Fibroblast of mammary gland (primary cell): Measurements from ENCODE around the gene S100A10.
A peak's percentile ranks its signal among the peaks of the same experiment; 100 is the strongest.

Experiments used
- DNase-seq: peaks from one replicate; pipeline ENCODE4 v3.0.0-alpha.2; 2010; ENCODE audit warnings: low read depth
- H3K4me3 ChIP-seq: 2 replicates; pipeline ENCODE4 v1.5.1; 2011; ENCODE audit warnings: low read depth, mild to moderate bottlenecking, low read length, moderate library complexity; ENCODE audit not compliant: control insufficient read depth
- TF ChIP-seq, protein P1 (sequence below): conservative IDR thresholded peaks from 2 replicates; pipeline ENCODE4 v1.5.1; 2011; ENCODE audit warnings: low read depth, low read length, inconsistent platforms; ENCODE audit not compliant: control insufficient read depth, insufficient read depth

The S100A10 gene

DNA sequence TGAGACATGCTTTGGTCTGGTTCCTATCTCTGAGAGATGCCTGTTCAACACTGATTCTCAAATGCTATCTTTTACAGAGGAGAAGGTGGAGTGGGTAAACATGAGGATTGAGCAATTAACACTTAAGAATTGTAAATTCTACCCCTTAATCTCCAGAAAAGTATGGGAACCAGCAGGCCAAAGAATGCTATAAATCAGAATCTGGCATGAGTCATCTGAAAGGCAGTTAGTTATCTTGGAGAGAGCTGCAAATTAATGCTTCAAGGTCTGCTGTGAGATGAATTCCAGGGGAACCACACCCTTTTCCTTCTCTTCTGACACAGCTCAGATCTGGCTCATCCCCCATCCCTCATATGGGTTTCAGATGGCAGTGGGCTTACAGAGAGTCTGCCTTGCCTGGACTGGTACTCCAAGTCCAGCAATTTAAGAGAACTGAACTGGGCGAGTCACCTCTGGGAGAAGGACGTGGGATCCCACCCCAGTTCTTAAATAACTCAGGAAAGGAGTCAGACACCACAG, 5.2 kb downstream of the S100A10 start:
- H3K4me3 ChIP-seq: peak overlapping the region; percentile 30
- TF ChIP-seq, protein P1, sequence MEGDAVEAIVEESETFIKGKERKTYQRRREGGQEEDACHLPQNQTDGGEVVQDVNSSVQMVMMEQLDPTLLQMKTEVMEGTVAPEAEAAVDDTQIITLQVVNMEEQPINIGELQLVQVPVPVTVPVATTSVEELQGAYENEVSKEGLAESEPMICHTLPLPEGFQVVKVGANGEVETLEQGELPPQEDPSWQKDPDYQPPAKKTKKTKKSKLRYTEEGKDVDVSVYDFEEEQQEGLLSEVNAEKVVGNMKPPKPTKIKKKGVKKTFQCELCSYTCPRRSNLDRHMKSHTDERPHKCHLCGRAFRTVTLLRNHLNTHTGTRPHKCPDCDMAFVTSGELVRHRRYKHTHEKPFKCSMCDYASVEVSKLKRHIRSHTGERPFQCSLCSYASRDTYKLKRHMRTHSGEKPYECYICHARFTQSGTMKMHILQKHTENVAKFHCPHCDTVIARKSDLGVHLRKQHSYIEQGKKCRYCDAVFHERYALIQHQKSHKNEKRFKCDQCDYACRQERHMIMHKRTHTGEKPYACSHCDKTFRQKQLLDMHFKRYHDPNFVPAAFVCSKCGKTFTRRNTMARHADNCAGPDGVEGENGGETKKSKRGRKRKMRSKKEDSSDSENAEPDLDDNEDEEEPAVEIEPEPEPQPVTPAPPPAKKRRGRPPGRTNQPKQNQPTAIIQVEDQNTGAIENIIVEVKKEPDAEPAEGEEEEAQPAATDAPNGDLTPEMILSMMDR: no peak
- peak; percentile 79 for DNase-seq

DNA sequence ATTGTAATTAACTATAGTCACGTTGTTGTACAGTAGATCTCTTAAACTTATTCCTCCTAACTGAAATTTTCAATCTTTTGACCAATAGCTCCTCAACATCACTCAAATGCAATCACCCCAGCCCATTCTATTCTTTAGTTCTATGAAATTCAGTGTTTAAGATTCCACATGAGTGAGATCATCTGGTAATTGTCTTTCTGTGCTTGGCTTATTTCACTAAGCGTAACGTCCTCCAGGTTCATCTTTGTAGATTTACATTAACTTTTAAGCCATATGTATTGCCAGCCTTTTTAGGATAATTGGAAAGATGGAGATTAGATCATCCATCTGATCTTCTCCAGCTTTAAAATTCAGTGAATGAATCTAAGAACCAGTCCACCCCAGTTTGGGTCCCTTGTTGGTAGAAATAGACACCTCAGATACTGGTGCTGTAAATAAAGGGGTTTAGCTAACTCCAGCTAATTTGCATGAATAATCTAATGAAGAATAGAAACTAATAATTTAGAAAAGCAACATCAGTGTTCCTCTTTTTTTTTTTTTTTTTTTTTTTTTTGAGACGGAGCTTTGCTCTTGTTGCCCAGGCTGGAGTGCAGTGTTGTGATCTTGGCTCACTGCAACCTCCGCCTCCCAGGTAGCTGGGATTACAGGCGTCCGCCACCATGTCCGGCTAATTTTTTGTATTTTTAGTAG, 7.0 kb downstream of the S100A10 start:
- no peak for DNase-seq
- TF ChIP-seq, protein P1: no peak

DNA sequence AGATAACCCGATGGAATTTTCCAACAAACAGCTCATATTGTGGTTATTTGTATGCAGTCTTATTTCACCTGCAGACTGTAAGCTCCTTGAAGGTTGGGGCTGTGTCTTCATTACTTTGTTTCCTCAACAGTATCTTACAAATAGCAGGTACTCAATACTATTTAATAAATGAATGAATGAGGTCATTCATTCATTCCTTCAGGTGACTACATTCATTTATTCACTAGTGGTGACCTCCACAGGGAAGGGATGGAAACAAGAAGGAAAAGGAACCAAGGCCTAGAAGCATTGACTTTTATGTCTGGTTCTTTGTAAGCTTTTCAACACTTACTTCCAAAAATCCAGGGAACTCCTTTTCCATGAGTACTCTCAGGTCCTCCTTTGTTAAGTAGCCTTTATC, 7.9 kb downstream of the S100A10 start:
- no peak for DNase-seq
- TF ChIP-seq, protein P1: no peak
- no peak overlapping the region for H3K4me3 ChIP-seq

More for the DNA sequence above, 7.0 kb downstream of the S100A10 start:
- no peak overlapping the region for H3K4me3 ChIP-seq

DNA sequence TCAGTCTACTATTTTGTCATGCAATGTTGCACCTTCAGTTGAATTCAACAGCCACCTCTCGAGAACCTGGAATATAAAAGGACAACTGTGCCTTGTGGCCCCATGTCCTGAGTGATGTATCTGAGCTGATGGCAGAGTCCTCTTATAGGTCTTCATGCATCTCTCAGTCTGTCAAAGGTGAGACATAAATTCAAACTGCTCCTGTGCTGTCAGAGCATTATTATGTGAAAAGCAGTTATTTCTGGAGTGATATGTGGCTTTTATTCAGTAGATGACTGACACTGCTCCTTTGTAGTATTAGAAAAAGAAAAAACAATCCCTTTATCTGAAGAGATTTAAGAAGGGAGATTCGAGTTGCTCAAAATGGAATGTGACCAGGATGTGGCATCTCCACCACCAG, 8.4 kb downstream of the S100A10 start:
- TF ChIP-seq, protein P1: no peak
- DNase-seq: no peak
- no peak overlapping the region for H3K4me3 ChIP-seq

DNA sequence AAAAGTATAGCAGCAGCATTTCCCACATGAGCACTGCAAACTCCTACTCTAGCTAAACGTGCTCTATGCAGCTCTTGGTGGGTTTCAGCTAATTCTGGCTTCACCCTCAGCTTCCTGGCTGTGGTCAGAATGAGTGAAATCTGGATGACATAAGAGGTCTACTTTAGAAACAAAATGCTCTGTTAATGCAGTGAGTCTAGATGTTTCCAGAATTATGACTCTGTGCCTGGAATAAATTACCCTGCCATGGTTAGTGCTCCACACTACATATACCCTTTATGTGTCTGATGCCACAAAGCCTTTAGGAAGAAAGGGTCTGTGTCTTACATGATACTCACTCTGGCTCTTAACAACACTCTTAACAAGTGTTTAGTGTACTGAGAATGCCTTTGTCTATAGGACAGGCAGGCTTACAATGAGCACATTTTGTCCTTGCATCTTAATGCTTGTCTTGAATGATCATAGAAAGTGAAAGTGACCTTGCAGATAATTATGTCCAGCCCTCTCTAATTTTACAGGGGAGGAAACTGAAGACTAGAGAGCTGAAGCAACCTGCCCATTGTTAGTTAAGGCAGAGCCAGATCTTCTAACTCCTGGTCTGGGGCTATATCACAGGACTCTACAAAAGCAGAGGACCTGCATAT, 9.2 kb downstream of the S100A10 start:
- H3K4me3 ChIP-seq: no peak overlapping the region
- DNase-seq: no peak
- TF ChIP-seq, protein P1: no peak

DNA sequence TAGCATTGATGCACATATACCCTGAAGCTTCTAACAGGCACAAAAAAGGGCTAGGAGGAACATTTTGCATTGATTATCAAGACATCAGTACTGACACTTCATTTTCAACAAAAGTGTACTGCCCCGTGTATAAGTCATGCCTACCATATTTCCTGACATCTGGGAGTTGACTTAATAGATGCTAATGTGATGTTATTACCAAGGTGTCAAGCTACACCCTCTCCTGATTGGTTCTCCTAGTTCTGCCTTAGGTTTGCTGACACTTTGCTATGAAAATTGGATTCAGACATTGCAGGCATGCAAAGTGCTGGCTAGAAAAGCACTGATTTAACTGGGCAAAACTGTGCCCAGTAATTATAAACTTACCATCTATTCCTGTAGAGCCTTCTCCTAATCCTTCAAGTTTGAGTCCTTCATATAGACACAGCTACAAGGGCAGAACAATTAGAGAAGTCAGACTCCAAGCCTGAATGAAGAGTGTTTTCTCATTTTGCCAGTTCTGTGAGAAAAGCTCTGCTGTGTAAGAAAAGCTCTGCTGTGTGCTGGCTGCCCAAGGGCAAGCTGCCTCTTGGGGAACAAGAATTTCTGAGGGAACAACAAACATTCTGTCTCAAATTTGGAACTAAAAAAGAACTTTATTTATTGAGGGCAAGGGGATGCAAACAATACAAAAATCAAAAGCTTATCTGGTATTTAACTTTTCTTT, 11.2 kb downstream of the S100A10 start:
- TF ChIP-seq, protein P1: no peak
- DNase-seq: no peak
- no peak overlapping the region for H3K4me3 ChIP-seq
